Dendritic cell treated with granulocyte-macrophage colony-stimulating factor and Interleukin-4, amounts not matched to agents 40 ng/mL and 50 ng/mL, for 4 days (primary cell): ENCODE results near the gene CANT1.

Source experiments
- H3K27ac Mint-ChIP-seq: one replicate; pipeline ENCODE4 v1.8.0; 2022; ENCODE audit warnings: mild to moderate bottlenecking, mixed read lengths
- H3K27me3 Mint-ChIP-seq: one replicate; pipeline ENCODE4 v1.8.0; 2022; ENCODE audit warnings: mild to moderate bottlenecking, mixed read lengths
- H3K36me3 Mint-ChIP-seq: one replicate; pipeline ENCODE4 v1.8.0; 2022; ENCODE audit warnings: low read depth, mixed read lengths
- H3K4me1 Mint-ChIP-seq: one replicate; pipeline ENCODE4 v1.8.0; 2022; ENCODE audit warnings: low read depth, mixed read lengths
- H3K4me3 Mint-ChIP-seq: one replicate; pipeline ENCODE4 v1.8.0; 2022; ENCODE audit warnings: mild to moderate bottlenecking, moderate library complexity, mixed read lengths
- H3K9me3 Mint-ChIP-seq: one replicate; pipeline ENCODE4 v1.8.0; 2022; ENCODE audit warnings: mixed read lengths
- intact Hi-C: fragments of 100-400 bp; cut with micrococcal nuclease; formaldehyde crosslinking; loops from one replicate; pipeline ENCODE4 v1.15.0; 2022

The CANT1 gene

GRCh38 chr17:79003661-79004411 lies 5.7 kb downstream of the CANT1 start:
- no peaks in the 10 kb centered on the region for H3K9me3 Mint-ChIP-seq
- no peaks in the 10 kb centered on the region for H3K27me3 Mint-ChIP-seq
- peaks cover 71% of the 10 kb centered on the region for H3K36me3 Mint-ChIP-seq
- H3K27ac Mint-ChIP-seq, result no peak overlapping the region
- peaks cover 53% of the 10 kb centered on the region for H3K4me1 Mint-ChIP-seq
- no peak overlapping the region for H3K4me3 Mint-ChIP-seq
- intact Hi-C loops, result no loop called here

GRCh38 chr17:79002796-79003593 lies 6.6 kb downstream of the CANT1 start:
- intact Hi-C loops, result no loop called here
- no peak overlapping the region for H3K27ac Mint-ChIP-seq
- H3K36me3 Mint-ChIP-seq, result peaks cover 71% of the 10 kb centered on the region
- no peaks in the 10 kb centered on the region for H3K27me3 Mint-ChIP-seq
- H3K9me3 Mint-ChIP-seq, result no peaks in the 10 kb centered on the region
- peaks cover 44% of the 10 kb centered on the region for H3K4me1 Mint-ChIP-seq
- H3K4me3 Mint-ChIP-seq, result no peak overlapping the region

DNA sequence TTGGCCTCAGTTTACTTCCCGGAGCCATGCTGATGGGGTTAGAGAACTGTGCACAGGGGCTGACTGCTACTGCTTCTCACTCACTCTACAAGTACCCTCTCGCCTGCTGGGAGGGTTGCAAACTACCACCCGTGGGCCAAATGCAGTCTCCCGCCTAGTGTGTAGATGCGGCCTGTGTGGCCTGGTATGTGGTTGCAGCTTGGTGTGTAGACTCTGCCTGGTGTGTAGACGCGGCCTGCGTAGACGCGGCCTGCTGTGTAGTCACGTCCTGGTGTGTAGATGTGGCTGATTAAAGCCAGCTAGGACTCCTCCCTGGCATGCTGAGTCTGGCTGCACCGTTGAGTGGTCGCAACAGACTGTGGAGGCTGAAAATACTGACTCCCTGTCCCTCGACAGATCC lies 7.3 kb downstream of the CANT1 start:
- no peak overlapping the region for H3K4me3 Mint-ChIP-seq
- intact Hi-C loops, result no loop called here
- H3K27me3 Mint-ChIP-seq, result no peaks in the 10 kb centered on the region
- H3K36me3 Mint-ChIP-seq, result peaks cover 72% of the 10 kb centered on the region
- H3K9me3 Mint-ChIP-seq, result no peaks in the 10 kb centered on the region
- H3K4me1 Mint-ChIP-seq, result peaks cover 37% of the 10 kb centered on the region
- H3K27ac Mint-ChIP-seq, result no peak overlapping the region

- no peaks in the 10 kb centered on the region for H3K9me3 Mint-ChIP-seq
- H3K36me3 Mint-ChIP-seq, result peaks cover 75% of the 10 kb centered on the region
- peak overlapping the region; percentile 1 for H3K27ac Mint-ChIP-seq
- no peak overlapping the region for H3K4me3 Mint-ChIP-seq
- H3K4me1 Mint-ChIP-seq, result peaks cover 36% of the 10 kb centered on the region
- H3K27me3 Mint-ChIP-seq, result no peaks in the 10 kb centered on the region
- intact Hi-C loops, result no loop called here
These were observed 8.2 kb downstream of the CANT1 start for GRCh38 chr17:79001190-79002020.

DNA sequence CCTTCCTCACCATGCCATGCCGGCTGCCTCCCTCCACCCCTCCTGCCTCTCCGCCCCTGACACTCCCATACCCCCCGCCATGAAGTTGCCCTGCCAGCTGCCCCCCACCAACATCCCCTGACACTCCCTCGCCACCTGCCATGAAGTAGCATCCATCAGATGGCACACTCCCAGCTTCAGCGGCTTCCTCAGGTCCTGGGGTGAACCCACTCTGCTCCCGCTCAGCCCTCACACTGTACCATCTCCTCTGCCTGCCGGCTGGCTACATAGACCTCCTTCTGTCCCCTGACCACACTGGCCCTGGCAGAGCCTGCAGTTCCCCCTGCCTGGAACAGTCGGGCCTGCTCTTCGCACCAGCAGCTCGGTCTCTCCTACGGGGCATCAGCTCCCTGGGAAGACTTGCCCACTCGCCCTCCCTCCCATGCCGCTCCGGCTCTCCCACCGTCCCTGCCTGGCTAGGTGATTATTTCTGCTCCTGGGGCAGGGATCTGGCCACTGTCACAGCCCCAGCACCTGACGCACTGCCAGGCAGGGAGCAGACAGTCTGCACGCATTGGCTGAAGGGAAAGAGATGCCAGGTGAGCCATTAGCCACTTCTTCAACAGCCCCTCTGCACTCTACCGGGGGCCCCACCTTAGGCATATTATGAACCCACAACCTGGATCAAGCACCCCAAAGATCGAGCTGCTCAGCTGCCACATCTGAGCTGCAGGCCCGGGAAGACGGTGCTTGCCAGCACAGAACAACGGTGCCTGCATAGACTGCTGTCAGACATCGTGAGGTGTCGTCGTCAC lies 9.0 kb downstream of the CANT1 start:
- Mint-ChIP-seq H3K4me1 (peaks cover 28% of the 10 kb centered on the region), H3K27ac (no peak overlapping the region), H3K27me3 (no peaks in the 10 kb centered on the region), H3K9me3 (no peaks in the 10 kb centered on the region), H3K36me3 (peaks cover 83% of the 10 kb centered on the region), H3K4me3 (no peak overlapping the region)
- intact Hi-C loops, result no loop called here

- intact Hi-C loops, result no loop called here
- H3K4me3 Mint-ChIP-seq, result no peak overlapping the region
- H3K9me3 Mint-ChIP-seq, result no peaks in the 10 kb centered on the region
- H3K36me3 Mint-ChIP-seq, result peaks cover 89% of the 10 kb centered on the region
- no peaks in the 10 kb centered on the region for H3K27me3 Mint-ChIP-seq
- H3K27ac Mint-ChIP-seq, result no peak overlapping the region
- H3K4me1 Mint-ChIP-seq, result peaks cover 22% of the 10 kb centered on the region
These were observed 9.6 kb downstream of the CANT1 start for GRCh38 chr17:78999947-79000395.

DNA sequence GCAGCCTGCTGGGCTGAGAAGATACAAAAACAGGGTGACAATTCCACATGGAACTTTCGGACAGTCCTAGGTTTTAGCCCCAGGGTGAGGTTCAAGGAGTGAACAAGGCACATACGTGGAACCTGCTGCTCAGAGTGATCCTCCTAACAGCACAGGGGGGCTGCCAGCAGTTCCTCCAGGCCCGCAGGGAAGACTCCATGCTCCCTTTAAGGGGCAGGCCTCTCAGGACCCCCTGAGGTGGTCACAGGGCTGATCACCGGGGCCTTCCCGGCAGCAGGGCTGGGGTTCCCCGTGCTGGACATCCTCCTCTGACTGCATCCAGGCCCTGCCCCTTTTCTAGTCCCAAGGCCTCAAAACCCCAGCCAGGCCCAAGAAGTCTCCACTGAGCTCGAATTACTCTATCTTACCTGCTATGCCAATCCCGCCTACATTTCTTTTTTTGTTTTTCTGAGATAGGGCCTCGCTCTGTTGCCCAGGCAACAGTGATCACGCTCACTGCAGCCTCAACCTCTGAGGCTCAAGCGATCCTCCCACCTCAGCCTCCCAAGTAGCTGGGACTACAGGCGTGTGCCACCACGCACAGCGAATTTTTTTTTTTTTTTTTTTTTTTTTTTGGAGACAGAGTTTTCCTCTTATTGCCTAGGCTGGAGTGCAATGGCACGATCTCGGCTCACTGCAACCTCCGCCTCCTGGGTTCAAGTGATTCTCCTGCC lies 10.4 kb downstream of the CANT1 start:
- Mint-ChIP-seq H3K36me3 (peaks cover 97% of the 10 kb centered on the region), H3K27me3 (no peaks in the 10 kb centered on the region), H3K9me3 (no peaks in the 10 kb centered on the region), H3K4me1 (peaks cover 22% of the 10 kb centered on the region), H3K4me3 (no peak overlapping the region), H3K27ac (no peak overlapping the region)
- intact Hi-C loops, result no loop called here

DNA sequence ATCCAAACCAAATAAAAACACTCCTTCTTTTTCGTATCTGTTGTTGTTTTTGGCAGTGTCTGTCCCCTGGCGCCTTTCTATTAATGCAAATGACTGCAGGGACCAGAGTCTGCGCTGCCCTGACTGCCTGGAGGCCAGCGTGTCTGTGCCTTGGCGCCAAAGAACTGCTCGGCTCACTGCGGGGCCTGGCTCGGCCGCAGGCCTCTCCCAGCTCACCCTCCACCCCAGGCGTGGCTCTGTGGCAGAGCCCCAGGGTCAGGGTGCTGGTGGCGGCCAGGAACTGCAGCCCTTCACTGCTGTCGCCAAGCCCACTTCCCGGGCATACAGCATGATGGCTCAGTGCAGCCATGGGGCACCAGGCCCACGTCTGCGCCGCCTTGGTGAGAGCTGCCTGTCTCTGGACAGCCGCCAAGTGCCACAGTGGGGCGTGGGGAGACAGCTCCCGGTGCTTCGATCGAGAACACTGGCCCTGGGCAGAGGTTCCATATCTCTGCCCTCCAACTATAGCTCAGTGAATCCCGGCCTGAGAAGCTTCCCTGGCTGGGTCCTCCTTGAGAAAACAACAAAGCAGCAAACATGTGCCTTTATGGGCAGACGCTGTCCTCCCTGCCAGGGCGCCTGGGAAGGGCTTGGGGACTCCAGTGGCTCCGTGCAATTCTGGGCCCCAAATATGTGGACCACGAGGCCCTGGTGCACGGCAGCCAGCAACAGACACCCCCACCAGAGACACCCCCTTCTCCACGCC lies 11.1 kb downstream of the CANT1 start:
- Mint-ChIP-seq H3K9me3 (no peaks in the 10 kb centered on the region), H3K27ac (no peak overlapping the region), H3K36me3 (peaks cover 100% of the 10 kb centered on the region), H3K4me3 (no peak overlapping the region), H3K4me1 (peaks cover 18% of the 10 kb centered on the region), H3K27me3 (no peaks in the 10 kb centered on the region)
- intact Hi-C loops, result no loop called here

GRCh38 chr17:78997881-78998280 lies 11.7 kb downstream of the CANT1 start:
- H3K27me3 Mint-ChIP-seq, result no peaks in the 10 kb centered on the region
- intact Hi-C loops, result no loop called here
- no peak overlapping the region for H3K4me3 Mint-ChIP-seq
- no peak overlapping the region for H3K27ac Mint-ChIP-seq
- no peaks in the 10 kb centered on the region for H3K9me3 Mint-ChIP-seq
- H3K36me3 Mint-ChIP-seq, result peaks cover 100% of the 10 kb centered on the region
- peaks cover 21% of the 10 kb centered on the region for H3K4me1 Mint-ChIP-seq

DNA sequence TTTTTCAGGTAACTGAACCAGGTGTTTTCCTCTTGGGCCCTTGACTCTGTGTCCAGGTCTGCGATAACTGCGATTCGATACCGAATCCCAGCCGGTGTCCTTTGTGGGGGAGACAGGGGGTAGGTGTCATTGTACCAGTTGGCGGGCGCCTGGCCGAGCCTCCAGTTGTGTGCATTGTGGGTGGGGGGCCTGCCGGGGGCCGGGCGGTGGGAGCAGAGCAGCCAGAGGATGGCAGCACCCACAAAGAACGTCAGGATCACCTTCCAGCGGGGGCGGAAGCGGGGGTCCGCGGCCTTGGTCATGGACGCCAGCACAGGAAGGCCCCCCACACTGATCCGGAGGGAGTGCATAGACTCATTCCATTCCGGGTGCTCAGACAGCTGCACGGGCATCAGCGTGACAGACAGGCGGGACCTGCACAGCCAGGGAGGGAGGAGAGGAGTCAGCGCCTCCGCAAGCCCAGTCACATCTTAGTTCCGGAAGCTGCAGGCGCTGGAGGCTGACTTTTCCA lies 12.3 kb downstream of the CANT1 start:
- H3K36me3 Mint-ChIP-seq, result peaks cover 100% of the 10 kb centered on the region
- peaks cover 24% of the 10 kb centered on the region for H3K4me1 Mint-ChIP-seq
- H3K9me3 Mint-ChIP-seq, result no peaks in the 10 kb centered on the region
- H3K4me3 Mint-ChIP-seq, result no peak overlapping the region
- H3K27ac Mint-ChIP-seq, result no peak overlapping the region
- H3K27me3 Mint-ChIP-seq, result no peaks in the 10 kb centered on the region
- intact Hi-C loops, result no loop called here

DNA sequence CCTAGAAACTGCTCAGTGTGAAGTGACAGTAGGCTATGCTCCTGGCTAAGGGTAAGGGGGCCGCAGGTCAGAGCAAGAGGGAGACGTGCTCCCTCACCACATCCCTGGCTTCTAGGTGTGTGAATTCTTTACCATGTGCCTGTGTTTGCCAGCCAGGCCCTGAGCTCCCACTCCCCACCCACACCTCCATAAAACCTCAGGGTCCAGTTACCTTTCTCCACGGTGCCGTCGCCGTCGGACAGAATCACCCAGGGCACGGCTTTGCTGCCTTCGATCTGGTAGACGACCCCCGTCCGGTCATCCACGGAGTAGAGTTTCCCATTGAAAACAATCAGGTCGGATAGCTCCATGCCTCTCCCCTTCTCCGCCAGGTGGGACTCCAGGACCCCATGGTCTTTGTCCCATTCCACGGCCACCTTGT lies 12.8 kb downstream of the CANT1 start:
- H3K27ac Mint-ChIP-seq, result no peak overlapping the region

DNA sequence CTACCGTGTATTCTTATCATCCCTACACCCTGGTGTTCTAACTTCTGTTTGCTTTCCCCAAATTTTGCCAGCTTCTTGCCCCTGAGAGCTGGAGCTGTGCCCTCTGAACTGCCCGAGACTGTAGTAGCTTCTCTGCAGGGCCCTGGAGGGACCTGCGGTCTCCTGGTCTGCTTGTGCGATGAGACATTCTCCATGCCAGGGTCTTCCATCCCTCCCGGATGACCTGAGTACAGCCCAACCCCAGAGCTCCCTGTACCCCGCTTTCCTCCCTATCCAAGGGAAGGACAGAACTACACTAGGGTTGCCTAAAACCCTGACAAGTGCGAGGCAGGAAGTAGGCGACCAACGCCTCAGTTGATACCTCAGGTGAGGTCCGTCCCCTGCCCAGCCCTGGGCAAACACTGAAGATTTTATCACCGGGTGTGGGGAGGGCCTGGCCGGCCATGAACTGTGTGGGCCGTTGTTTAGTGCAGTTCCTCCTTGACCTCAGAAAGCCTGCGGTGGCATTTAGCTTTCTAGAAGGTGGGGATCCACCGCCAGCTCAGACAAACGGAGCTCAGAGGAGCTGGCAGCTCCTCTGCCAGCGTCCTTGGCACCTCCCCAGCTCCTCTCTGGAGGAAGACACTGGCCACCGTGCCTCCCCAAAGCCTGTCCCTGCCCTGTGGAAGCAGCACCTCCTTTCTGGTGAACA lies 13.7 kb downstream of the CANT1 start:
- no peak overlapping the region for H3K27ac Mint-ChIP-seq
- H3K36me3 Mint-ChIP-seq, result peaks cover 100% of the 10 kb centered on the region
- H3K4me3 Mint-ChIP-seq, result no peak overlapping the region
- intact Hi-C loops, result no loop called here
- no peaks in the 10 kb centered on the region for H3K27me3 Mint-ChIP-seq
- H3K4me1 Mint-ChIP-seq, result peaks cover 15% of the 10 kb centered on the region
- H3K9me3 Mint-ChIP-seq, result no peaks in the 10 kb centered on the region

More for the DNA sequence above, 12.8 kb downstream of the CANT1 start:
- no peak overlapping the region for H3K4me3 Mint-ChIP-seq
- H3K9me3 Mint-ChIP-seq, result no peaks in the 10 kb centered on the region
- intact Hi-C loops, result no loop called here
- no peaks in the 10 kb centered on the region for H3K27me3 Mint-ChIP-seq
- H3K36me3 Mint-ChIP-seq, result peaks cover 100% of the 10 kb centered on the region
- peaks cover 22% of the 10 kb centered on the region for H3K4me1 Mint-ChIP-seq
